Activated CD4-positive, alpha-beta T cell treated with anti-CD3 and anti-CD28 coated beads for 24 hours (primary cell): Measurements from ENCODE around the gene B3GALT4.
A peak's percentile ranks its signal among the peaks of the same experiment; 100 is the strongest.

Experiments
- DNase-seq, 2 donors: peaks; one replicate each; pipeline ENCODE4 v3.0.0-alpha.2; 2020; ENCODE audit warnings: low read depth in 2 of 2

B3GALT4 gene

DNA sequence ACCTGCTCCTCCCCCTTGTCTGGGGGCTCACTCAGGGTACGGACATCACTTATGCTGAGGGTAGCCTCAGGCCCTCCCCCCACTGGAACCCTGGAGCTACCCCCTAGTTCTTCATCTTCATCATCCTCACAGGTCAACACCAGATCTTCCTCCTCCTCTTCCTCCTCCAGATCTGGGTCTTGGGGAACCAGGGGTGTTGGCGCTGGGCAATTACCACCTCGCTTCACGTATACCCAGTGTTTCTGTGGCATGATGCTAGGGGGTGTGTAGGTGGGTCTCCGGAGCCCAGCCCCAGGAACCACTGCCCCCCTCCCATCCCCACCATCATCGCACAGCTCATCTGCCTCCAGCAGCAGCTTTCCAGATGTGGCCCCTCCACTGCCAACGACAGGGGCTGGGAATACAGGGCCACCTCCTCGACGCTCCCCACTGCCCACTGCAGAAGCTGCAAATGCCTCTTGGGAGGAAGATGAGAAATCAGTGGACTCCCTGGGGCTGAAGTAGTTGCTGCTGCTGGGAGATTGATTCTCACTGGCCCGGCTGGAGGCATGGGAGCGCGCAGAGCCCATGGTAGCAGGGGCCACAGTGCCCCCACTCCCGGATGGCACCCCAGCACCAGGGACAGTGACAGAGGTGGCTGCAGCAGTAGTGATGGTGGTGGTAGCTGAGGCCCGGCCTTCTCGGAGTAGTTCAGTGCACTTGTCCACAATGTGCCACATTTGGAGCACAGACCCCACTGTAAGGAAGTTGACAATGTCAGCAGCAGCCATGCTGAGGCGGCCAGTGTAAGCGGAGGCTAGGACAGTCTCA lies 39.1 kb downstream of the B3GALT4 start:
- DNase-seq: no peak

DNA sequence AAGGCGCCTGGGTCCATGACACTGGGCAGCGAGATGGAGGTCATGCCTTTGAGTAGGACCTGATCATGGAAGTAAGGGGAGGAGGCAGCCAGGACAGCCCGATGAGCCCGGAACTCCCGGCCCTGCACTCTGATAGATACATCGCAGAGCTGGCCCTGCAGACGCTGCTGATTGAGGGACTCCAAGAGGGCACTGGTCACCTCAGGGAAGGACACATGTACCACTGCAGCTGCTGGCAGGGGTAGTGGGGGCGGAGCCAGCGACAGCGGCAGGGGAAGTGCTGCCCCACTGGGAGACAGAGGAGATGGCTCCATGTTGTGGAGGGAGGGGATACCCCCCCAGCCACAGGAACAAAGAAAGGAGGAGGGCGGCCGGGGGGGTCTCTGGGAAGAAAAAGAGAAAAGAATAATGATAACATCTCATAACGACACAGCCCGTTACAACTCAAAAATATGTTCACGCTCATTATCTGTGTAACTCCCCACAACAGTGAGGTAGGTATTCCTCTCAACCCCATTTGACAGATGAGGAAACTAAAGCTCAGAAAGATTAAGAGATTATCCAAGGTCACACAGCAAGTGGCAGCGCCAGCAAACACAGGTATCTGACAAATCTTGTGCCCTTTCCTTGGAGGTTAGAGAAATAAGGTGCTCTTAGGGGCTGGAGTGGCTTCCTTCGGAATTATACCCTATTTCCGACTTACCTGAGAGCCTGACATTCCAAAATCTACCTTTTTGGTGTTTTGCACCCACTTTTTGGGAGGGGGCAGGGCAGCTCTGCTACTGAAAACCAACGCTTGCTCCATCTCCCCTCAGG lies 39.9 kb downstream of the B3GALT4 start:
- DNase-seq: no peak

DNA sequence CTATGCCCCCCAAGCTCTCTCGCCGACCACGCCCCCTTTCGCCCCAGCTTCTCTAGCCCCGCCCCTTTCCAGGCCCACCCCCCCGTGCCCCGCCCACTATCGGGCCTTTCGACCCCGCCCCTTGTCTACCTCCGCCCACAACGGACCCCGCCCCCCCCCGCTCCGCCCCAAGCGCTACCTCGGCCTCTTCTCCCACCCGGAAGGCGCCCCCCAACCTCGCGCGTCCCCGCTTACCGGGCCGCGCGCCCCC lies 40.4 kb downstream of the B3GALT4 start:
- DNase-seq: peak in 1 of 2 donors; percentile 54

DNA sequence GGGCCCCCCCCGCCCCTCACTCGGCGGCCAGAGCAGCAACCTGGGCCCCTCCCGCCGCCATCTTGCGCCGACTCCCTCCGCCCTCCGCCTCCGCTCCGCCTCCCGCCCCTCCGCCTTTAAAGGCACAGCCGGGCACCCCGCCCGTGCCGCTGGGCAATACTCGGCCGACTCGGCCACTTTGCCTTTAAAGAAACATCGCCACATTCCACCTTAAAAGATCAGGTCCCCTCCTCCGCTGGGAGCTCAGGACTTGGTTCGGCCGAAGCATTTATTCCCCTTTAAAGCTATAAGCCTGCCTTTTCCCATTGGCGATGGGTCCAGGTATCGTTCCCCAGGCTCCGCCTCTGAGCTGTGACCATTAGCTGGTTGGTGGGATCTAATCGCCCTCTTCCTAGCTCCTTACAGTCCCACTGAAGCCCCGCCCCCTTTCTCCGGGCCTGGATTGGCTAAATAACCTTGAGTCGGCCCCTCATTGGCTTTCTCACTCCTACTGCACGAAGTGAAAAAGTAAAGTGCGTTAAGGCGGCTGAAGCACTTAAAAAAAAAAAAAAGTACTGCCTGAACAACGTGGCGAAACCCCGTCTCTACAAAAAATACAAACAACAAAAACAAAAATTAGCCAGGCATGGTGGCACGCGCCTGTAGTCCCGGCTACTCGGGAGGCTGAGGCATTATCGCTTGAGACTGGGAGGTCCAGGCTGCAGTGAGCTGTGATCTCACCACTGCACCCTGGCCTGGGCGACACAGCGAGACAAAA lies 40.9 kb downstream of the B3GALT4 start, which contains the start of gene ZBTB22:
Gene ZBTB22, minus strand, starts transcription at position 76 of the 757 bp plus-strand sequence. CDS start 828 bp downstream, outside the sequence.
- DNase-seq: peak; percentile 95 to 96

DNA sequence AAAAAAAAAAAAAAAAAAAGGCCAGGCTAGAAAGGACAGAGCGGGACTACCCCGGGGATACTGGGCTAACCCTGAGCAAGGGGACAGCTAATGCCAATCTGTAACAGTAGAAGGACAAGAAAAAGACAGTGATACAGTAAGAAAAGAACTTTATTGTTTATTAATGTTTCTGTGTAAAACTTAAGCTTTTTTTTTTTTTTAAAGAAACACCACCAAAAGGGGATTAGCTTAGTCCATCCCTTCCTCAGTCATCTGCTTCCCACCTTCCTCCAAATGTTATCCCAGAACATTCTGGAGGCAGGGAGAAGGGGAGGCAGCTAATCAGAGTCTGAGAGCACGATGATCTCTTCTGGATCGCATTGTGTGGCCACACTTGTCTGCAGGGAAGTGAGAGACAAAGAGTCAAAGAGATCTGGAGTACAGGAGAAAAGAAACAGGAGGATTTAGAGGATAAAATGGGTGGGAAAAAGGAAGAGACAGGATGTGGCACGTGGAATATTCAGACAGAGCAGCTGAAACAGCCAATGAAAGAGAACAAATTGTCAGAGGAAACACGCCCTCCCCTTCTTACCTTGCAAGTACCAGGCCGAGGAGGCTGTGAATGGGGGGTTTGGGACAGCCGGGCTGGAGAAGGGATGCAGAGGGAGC lies 41.6 kb downstream of the B3GALT4 start:
- no peak for DNase-seq

DNA sequence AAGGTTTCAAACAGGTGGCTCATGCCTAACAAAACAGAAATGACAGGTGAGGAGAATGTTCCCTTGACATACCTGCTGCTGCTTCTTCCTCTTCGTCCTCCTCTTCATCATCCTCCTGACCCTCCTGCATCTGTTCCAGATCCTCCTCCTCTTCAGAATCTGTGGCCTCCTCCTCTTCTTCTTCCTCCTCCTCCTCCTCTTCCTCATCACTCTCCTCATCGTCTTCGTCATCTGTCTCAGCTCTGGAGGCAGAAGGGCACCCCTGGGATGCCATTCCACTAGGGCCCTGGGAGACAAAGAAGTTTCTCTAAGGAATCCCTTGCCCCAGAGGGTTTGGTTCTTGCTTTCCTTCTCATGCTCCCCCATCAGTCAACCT lies 43.0 kb downstream of the B3GALT4 start:
- DNase-seq: no peak

DNA sequence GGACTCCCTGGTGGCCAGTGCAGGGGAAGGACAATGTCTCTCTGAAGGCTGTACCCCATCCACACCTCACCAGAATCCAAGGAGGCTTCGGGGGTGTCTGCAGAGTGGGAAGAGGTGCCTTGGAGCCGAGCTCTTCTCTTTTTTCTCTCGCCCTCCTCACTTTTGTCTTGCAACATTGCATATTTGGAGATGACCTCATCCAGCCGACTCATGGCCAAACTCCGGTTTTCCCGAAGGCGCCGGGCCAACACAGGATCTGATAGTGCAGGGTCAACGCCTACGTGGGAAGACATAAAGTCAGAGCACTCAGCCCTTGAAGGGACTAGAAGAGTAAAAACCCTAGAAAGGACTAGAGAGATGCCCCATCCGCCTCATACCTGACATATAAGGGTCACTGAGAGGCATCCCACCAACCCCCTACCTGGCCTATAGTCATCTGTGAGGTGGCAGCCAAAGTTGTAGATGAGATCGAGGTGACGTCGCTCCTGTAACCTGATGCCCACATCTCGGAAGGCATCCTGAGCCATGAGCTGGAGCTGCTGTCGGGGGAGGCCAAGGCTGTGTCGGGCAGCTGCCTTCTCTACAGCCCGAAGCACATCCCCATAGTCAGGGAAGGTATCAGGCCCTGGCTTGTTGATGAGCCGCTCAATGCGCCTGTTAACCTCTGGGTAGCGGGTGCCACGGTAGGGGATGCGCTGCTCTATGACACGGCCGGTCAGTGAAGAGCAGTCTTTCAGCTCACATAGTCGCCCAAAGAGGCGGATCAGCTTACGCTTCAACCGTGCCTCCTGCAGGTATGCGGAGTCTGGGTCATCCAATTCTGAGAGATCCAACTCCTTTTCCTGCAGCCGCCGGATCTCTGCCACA lies 43.6 kb downstream of the B3GALT4 start:
- DNase-seq: no peak

DNA sequence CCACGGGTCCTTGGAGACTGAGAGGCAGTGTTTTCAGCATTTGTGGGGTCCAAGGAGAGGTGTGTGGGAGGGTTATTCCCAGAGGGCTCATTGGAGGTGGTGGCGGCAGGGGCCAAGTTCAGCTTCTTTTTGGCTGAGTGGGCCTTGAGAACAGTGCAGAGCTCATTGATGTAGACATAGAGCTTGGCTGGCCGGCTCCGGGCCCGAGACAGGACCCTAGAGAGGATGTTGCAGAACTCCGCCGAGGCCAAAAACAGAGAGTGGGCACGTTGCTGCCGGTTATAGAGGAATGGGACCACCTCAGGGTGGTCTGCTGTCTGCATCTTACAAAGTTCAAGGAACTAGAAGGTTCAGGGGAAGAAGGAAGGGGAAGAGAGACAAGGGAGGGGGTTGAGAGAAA lies 44.3 kb downstream of the B3GALT4 start:
- DNase-seq: no peak

DNA sequence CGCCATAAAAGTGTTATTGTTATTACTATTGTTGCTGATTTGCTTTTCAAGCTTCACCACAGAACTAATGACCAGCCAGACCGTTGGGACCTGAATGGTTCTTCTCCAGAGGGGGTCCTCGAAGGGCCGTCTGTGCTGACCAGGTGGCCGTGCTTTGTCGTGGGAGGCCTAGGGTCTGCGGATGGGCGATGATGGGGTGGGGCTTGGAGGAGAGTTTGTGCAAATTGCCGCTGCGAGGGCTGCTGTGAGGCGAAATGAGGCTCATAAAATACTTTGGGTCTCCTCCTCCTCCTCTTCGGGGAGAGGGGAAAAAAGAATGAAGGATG lies 46.7 kb downstream of the B3GALT4 start:
- no peak for DNase-seq

DNA sequence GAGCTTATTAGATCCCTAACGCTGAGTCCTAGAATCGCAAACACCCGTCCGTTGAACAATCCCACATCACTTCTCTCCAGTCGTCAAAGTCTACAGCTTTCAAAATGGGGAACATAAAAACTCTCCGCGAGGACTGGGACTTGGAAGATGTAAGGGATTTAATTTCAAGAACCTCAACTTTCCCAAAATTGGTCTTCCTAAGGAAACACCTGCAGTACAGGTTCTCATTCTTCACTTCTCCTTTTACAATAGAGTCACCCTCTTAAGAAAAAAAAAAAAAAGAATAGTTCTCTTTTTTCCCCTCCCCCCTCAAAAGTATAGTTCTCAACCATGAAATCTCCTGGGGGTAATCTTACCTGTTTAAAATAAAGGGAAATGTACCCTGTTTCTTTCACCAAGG lies 47.2 kb downstream of the B3GALT4 start:
- DNase-seq: no peak
